ENCODE measurements around the gene PACSIN1. TPM values are rescaled to one million over a fixed set of nuclear protein-coding genes. Genes with fewer than 3 reads are reported as not detected.

Gene PACSIN1
- total and polyA plus RNA-seq, 12 donors: 0.77 to 11.2 (median 5.9) TPM

GRCh38 chr6:34508425-34508824 lies 42.5 kb downstream of the PACSIN1 start:
- H3K4me3 ChIP-seq: no peak overlapping the region
- H3K36me3 ChIP-seq: no peaks in the 10 kb centered on the region
- TF ChIP-seq CTCF (IDR thresholded peaks at IDR 0.05): no peak
- WGBS, 2 donors: 92 to 95% methylated on average over 3 of the region's 3 CpGs
- H3K27ac ChIP-seq: no peak overlapping the region
- ATAC-seq (no peak), DNase-seq (no peak)
- intact Hi-C loops (cut with DNase I): no loop called here
- H3K4me1 ChIP-seq: no peaks in the 10 kb centered on the region
- no peaks in the 10 kb centered on the region for H3K27me3 ChIP-seq
- H3K9me3 ChIP-seq: peaks cover 0 to 15% (median 0%) of the 10 kb centered on the region in 11 donors

GRCh38 chr6:34509782-34510181 lies 43.9 kb downstream of the PACSIN1 start:
- DNase-seq: no peak
- TF ChIP-seq CTCF (IDR thresholded peaks at IDR 0.05): no peak
- peaks cover 0 to 13% (median 3%) of the 10 kb centered on the region in 7 donors for H3K27me3 ChIP-seq
- intact Hi-C loops (cut with DNase I): no loop called here
- ATAC-seq: no peak
- no peak overlapping the region for H3K4me3 ChIP-seq
- no peak overlapping the region for H3K27ac ChIP-seq
- peaks cover 0 to 15% (median 0%) of the 10 kb centered on the region in 11 donors for H3K9me3 ChIP-seq
- whole genome bisulfite sequencing, 2 donors: 96 to 97% methylated on average over 4 of the region's 4 CpGs
- H3K36me3 ChIP-seq: no peaks in the 10 kb centered on the region
- peaks cover 0 to 3% (median 0%) of the 10 kb centered on the region in 9 donors for H3K4me1 ChIP-seq

DNA sequence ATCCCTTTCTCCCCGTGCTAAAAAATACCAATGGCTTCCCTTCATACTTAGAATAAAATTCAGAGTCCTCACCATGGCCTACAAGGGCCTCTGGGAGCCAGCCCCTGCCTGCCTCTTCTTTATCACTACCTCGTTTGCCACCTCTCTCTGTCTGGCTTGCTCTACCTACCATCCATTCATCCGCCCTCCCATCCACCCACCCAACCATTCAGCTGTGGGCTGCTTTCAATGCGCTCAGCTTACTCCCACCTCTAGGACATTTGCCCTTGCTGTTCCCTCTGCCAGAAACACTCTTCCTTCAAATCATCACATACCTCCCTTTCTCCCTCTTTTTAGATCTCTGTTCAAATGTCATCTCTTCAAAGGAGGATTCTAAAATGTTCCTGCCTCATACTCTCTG lies 44.4 kb downstream of the PACSIN1 start:
- no peak overlapping the region for H3K27ac ChIP-seq
- H3K4me3 ChIP-seq: no peak overlapping the region
- no peak for DNase-seq
- 73 to 85% methylated on average over 4 of the region's 4 CpGs for WGBS, 2 donors
- peaks cover 0 to 18% (median 8%) of the 10 kb centered on the region in 7 donors for H3K27me3 ChIP-seq
- ATAC-seq: no peak
- TF ChIP-seq CTCF (IDR thresholded peaks at IDR 0.05): no peak
- peaks cover 0 to 7% (median 0%) of the 10 kb centered on the region in 9 donors for H3K4me1 ChIP-seq
- intact Hi-C loops (cut with DNase I): no loop called here
- H3K36me3 ChIP-seq: no peaks in the 10 kb centered on the region
- peaks cover 0 to 15% (median 0%) of the 10 kb centered on the region in 11 donors for H3K9me3 ChIP-seq

- no peaks in the 10 kb centered on the region for H3K36me3 ChIP-seq
- peaks cover 0 to 25% (median 18%) of the 10 kb centered on the region in 7 donors for H3K27me3 ChIP-seq
- no peak for ATAC-seq
- DNase-seq: no peak
- 76 to 82% methylated on average over 6 of the region's 6 CpGs for WGBS, 2 donors
- no peak overlapping the region for H3K27ac ChIP-seq
- H3K9me3 ChIP-seq: peaks cover 0 to 15% (median 0%) of the 10 kb centered on the region in 11 donors
- no peak overlapping the region for H3K4me3 ChIP-seq
- no peak for TF ChIP-seq CTCF (IDR thresholded peaks at IDR 0.05)
- intact Hi-C loops (cut with DNase I): no loop called here
- peaks cover 0 to 7% (median 0%) of the 10 kb centered on the region in 9 donors for H3K4me1 ChIP-seq
Measured at GRCh38 chr6:34511214-34511914, 45.5 kb downstream of the PACSIN1 start.
